GM19372 (cell line): Measurements from ENCODE around the gene RAB8B.

Experiments used
- ATAC-seq: cut with Tn5 transposase; IDR thresholded peaks from one replicate; pipeline ENCODE4 v1.9.1; 2021; ENCODE audit warnings: mild to moderate bottlenecking, low read depth, moderate library complexity; ENCODE audit not compliant: unreplicated experiment

RAB8B gene

GRCh38 chr15:63301088-63301487 lies 111.7 kb downstream of the RAB8B start:
- no peak for ATAC-seq

DNA sequence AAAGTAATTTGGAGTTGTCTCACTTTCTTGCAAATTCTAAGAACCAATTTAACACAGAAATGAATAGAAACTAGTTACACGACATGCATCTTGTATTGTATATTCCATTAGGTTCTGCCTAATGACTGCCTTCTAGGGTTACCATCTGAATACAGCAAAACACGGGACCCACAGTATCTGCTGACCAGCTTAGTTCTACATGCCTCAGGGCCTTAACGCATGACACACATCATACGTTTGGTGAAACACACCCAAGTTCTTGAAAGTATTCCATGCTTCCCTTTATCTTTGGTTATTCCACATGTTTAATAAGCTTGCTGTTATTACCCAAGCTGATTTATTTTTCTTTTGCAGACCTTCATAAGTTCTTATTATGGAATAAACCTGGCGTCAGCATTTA lies 115.9 kb downstream of the RAB8B start:
- no peak for ATAC-seq

- ATAC-seq: no peak
Measured at GRCh38 chr15:63306492-63307073, 117.2 kb downstream of the RAB8B start.

DNA sequence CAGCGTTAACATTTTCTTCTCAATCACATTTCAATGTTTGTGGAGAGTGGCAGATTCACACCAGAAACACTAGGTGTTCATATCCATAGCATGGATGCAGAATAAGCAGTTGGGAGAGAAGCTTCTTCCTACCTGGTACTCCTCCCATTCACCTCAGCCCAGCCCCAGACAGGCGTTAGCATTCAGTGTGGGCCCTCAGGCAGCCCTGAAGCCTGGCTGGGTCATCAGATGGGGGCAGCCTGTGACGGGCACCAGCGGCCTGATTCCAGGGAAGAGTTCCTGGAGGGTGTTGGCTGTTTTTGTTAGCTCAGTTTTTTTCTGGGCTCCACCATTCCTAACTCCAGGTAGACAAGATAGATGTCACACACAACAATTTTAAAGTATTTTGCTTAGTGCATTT lies 119.1 kb downstream of the RAB8B start:
- no peak for ATAC-seq

DNA sequence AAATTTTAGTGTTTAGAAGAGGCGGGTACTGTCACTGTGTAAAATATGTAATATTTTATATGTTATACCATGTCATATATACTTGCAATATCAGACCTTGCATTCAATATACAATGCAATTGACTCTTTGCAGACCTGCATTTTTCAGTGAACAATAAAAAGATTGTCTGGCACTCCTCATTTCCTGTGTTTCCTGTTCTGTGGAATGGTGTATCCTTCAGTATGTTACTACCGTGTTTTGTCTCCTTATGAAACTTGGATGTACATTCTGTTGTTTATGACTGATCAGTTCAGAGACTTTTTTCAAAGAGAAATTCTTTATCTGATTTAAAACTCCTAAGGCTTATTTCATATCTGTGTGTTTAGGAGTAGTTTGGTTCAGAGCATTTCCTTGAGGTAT lies 119.5 kb downstream of the RAB8B start:
- ATAC-seq: no peak

- ATAC-seq: no peak
Measured at GRCh38 chr15:63310646-63311045, 121.2 kb downstream of the RAB8B start.

DNA sequence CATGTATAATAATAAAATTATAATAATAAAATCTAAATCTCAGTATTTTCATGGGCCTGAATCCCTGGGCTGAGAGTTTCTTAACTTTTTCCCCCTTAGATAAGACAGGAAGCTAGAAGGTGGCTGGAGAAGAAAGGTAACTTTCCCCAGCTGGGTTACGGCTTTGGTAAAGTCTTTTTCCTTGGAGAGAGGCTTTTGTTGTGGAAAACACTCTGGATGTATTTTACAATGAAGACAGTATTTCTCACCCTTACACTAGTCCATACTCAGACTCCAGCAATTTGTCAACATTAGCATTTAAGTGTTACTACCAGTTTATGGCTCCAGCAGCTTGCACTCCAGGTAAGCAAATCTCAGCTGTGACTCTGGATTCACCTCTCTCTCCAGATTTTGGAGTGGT lies 122.9 kb downstream of the RAB8B start:
- no peak for ATAC-seq

DNA sequence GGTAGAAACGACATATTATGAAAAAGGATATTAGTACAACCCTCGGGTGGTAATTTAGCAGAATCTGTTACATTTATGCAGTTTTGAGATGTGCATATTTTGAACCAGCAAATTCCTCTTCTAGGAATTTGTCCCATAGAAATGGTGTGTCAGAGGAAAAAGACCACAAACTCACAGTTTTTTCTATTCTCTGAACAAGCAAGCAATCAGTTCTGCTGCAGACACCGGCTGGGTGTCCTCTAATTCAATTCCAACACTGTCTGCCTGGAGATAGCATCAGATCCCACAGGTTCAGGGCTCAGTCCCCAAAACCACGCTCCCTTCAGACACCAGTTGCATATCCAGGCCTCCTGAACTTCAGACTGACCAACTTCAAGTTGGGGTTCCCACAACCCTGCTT lies 124.4 kb downstream of the RAB8B start:
- no peak for ATAC-seq

GRCh38 chr15:63314409-63314808 lies 125.0 kb downstream of the RAB8B start:
- ATAC-seq: no peak
